ENCODE measurements around the gene KIAA1217.

KIAA1217 gene

GRCh38 chr10:24561453-24561852 is 352.5 kb downstream of the KIAA1217 start:
- DNase-seq: no peak

GRCh38 chr10:24568042-24568441 is 359.1 kb downstream of the KIAA1217 start:
- no peak for DNase-seq

GRCh38 chr10:24569330-24569796 is 360.4 kb downstream of the KIAA1217 start:
- DNase-seq: no peak

DNA sequence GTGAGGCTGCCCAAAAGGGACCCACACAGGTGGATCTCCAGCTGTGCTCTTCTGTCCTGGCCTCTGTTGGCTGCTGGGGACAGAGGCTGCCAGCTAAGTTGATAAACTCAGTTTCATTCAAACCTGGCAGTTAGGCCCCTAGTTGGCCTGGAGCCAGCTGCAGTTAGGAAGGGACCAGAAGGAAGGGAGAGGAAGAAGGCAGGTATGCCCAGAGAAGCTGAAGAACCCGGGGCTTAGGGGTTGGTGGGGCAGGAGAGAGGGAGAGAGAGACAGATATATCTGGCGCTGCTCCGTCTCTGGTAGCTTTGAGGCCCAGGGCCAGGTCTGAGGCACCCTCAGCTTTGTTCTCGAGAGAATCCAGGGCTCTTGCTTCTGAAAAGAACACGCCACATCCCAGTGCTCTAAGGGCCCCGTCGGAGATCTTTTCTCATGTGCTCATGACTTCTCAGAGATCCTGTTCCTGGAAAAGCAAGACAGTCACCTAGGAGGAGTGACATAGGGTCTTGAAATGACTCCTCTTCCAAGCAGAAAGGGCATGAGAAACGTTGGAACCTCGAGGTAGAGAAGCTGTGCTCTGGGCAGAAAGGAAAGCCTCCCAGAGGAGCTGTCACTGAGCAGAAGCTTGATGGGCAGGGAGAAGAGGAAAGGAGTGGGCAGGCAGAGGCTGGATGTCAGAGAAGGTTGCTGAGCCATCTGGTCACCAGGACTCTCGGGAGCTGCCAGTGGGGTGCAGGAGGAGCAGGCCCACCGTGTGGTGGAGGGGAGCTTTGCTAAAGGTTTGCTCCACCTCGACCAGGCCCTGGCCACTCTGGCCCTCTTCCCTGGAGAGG is 361.1 kb downstream of the KIAA1217 start:
- DNase-seq: no peak

DNA sequence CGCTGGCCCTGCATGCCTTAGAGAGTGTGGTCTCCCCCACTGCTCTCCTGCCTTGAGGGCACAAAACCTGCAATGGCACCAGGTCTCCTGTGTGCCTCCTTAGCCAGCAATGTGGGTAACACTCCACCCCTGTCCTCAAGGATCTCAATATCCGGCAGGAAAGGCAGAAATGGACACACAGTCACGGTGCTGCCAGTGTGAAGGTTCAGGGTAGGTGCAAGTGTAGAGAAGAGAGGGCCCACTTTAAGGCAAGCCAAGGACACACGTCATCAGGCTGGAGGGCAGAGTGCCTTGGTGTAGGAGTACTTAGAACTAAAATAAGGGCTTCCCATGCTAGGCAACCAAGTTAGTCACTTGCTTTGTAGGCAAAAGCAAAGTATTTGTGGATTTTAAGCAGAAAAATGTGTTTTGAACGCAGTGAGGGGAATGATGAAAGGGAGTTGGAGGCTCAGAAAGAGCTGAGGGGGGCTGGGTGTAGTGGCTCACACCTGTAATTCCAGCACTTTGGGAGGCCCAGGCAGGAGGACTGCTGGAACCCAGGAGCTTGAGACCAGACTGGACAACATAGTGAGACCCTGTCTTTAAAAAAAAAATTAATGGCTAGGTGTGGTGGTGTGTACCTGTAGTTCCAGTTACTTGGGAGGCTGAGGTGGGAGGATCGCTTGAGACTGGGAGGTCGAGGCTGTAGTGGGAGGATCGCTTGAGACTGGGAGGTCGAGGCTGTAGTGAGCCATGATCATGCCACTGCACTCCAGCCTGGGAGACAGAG is 361.9 kb downstream of the KIAA1217 start:
- no peak for DNase-seq

DNA sequence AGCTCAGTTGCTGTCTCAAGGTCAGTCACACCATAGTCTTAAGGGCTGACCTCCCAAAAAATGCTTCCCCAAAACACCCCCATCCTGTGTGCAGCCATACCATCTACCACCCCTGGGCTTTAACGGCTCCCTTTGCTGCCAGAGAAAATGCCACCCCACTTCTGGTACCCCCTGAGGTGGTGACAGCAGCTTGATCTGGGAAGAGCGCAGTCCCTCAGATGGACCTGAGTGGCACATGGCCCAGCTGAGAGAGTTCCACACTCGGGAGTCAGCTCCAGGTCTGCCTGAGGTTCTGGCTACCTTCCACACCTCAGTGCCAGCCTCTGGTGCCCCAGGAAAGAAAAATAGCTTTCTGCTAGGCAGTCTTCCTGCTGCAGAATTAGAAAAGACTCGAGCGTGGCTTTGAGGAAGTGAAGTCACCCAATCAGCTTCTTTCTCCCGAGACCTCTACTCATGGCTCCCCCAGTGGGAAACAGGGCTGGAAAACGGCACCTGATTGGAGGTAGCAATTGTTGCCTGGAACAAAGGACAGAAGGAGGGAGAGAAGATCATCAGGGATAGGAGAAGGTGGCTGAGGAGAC is 363.0 kb downstream of the KIAA1217 start:
- no peak for DNase-seq

GRCh38 chr10:24574161-24574560 is 365.2 kb downstream of the KIAA1217 start:
- DNase-seq: no peak

- no peak for DNase-seq
These were observed 365.7 kb downstream of the KIAA1217 start for GRCh38 chr10:24574578-24575155.

GRCh38 chr10:24575481-24576002 is 366.6 kb downstream of the KIAA1217 start:
- no peak for DNase-seq

DNA sequence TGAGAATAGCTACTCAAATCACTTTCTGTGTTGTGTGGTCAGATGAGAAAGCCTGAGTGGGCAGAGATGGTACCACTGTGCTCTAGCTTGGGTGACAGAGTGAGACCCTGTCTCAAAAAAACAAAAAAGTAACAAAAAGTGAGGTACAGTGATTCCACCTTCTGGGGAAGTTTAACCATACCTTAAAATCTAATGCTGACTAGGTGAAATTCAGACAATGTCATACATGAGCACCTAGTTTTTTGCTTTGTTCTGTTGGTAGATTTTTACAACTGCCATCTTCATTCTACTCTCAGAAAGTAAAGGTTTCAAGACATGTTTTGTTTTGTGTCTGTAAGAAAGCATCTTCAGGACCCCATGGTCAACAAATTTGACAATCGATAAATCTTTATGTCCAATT is 370.5 kb downstream of the KIAA1217 start:
- no peak for DNase-seq

DNA sequence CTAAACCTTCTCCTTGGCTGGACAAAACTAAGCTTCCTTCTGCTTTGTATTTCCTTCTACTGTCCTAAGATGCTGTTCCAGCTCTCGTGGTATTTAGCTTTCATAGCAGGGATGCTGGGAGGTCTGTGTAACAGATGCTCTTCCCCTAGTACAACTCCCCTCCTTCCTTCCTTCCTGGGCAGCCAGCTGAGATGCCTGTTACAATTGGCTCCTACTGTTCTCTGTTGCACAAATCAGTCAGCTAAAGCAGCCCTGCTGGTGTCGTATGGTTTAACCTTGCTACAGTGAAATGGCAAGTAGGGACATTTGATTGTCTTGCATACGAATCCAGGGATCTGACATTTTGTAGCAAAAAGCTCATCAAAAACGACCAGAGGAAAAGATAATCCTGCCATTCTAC is 371.0 kb downstream of the KIAA1217 start:
- no peak for DNase-seq

GRCh38 chr10:24589265-24589664 is 380.3 kb downstream of the KIAA1217 start:
- DNase-seq: no peak

GRCh38 chr10:24590697-24591457 is 381.9 kb downstream of the KIAA1217 start:
- DNase-seq: no peak

GRCh38 chr10:24596217-24596930 is 387.4 kb downstream of the KIAA1217 start:
- no peak for DNase-seq

DNA sequence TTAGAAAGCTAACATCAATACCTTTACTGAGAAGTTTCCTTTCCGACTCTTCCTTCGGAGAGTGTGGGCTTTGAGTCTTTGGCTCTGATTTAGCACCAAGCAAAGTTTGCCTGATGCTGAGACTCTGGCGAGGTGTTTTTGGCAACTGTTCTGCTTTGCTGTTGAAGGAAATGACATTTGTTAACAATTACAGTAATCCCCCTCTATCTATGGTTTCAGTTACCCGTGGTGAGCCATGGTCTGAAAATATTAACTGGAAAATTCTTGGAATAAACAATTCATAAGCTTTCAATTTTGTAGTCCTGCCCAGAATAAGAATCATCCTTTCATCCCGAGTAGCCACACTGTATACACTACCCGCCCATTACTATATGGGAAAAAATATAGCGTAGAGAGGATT is 388.5 kb downstream of the KIAA1217 start:
- DNase-seq: no peak
